GM23248 (cell line): ENCODE measurements around the gene MARCHF3.

Experiments used
- EZH2 ChIP-seq: fragments of 200-600 bp; sonication (generic); IDR thresholded peaks from 2 replicates; pipeline ENCODE4 v1.6.1; 2018; ENCODE audit warnings: antibody characterized with exemption, mild to moderate bottlenecking; ENCODE audit not compliant: insufficient read depth, poor library complexity, severe bottlenecking
- EZH2phosphoT487 ChIP-seq: fragments of 200-600 bp; sonication (generic); IDR thresholded peaks from 2 replicates; pipeline ENCODE4 v1.6.1; 2018; ENCODE audit warnings: antibody characterized with exemption, moderate library complexity, mild to moderate bottlenecking, low read depth; ENCODE audit not compliant: insufficient read depth

- TF ChIP-seq EZH2, result no peak
- TF ChIP-seq EZH2phosphoT487, result no peak
Observed at GRCh38 chr5:126852091-126852571, 178.2 kb downstream of the MARCHF3 start.
